GM06990 (cell line): ENCODE results near the gene PLAA.
A peak's percentile ranks its signal among the peaks of the same experiment; 100 is the strongest.

Experiments
- DNase-seq: peaks from one replicate; pipeline ENCODE4 v3.0.0-alpha.2; 2011; ENCODE audit not compliant: insufficient read length; ENCODE audit errors: extremely low read depth
- H3K27me3 ChIP-seq: replicated peaks from 2 replicates; pipeline ENCODE4 v1.6.0; 2011; ENCODE audit warnings: low read length; ENCODE audit not compliant: control insufficient read depth, insufficient read depth
- H3K36me3 ChIP-seq: 2 replicates; pipeline ENCODE4 v1.5.1; 2011; ENCODE audit warnings: low read length; ENCODE audit not compliant: control insufficient read depth, insufficient read depth
- H3K4me3 ChIP-seq: replicated peaks from 2 replicates; pipeline ENCODE4 v1.5.1; 2011; ENCODE audit warnings: low read depth, mild to moderate bottlenecking, control low read depth, low read length
- TF ChIP-seq, protein P1 (sequence below): IDR thresholded peaks from 2 replicates; pipeline ENCODE4 v1.5.1; 2011; ENCODE audit warnings: low read length, control low read depth, mild to moderate bottlenecking, inconsistent platforms; ENCODE audit not compliant: insufficient read depth, poor library complexity, severe bottlenecking

The PLAA gene

DNA sequence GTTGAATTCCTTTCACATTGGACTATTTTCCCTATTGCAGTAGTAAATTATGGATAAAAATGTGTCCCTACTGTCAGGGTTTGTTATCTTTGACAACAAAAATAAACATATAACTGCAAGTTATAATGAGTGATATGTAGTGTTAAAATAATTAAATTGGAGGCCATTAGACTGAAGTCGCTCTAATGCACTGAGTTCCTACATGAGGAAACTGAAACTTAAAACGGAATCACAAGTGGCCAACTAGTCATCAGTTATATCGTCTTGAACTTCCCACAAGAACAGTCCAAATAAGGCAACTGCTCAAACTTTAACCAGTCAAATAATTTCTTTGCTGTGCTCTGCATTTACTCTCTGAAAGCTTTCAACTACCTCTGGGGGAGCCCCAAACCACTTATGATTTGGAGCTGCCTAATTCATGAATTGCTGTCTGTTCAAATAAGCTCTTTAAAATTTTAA, 7.0 kb upstream of the PLAA start:
- DNase-seq, result no peak
- TF ChIP-seq, protein P1, sequence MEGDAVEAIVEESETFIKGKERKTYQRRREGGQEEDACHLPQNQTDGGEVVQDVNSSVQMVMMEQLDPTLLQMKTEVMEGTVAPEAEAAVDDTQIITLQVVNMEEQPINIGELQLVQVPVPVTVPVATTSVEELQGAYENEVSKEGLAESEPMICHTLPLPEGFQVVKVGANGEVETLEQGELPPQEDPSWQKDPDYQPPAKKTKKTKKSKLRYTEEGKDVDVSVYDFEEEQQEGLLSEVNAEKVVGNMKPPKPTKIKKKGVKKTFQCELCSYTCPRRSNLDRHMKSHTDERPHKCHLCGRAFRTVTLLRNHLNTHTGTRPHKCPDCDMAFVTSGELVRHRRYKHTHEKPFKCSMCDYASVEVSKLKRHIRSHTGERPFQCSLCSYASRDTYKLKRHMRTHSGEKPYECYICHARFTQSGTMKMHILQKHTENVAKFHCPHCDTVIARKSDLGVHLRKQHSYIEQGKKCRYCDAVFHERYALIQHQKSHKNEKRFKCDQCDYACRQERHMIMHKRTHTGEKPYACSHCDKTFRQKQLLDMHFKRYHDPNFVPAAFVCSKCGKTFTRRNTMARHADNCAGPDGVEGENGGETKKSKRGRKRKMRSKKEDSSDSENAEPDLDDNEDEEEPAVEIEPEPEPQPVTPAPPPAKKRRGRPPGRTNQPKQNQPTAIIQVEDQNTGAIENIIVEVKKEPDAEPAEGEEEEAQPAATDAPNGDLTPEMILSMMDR, result no peak
- Histone ChIP-seq H3K27me3 (no peaks in the 10 kb centered on the region), H3K36me3 (no peaks in the 10 kb centered on the region), H3K4me3 (no peak overlapping the region)

DNA sequence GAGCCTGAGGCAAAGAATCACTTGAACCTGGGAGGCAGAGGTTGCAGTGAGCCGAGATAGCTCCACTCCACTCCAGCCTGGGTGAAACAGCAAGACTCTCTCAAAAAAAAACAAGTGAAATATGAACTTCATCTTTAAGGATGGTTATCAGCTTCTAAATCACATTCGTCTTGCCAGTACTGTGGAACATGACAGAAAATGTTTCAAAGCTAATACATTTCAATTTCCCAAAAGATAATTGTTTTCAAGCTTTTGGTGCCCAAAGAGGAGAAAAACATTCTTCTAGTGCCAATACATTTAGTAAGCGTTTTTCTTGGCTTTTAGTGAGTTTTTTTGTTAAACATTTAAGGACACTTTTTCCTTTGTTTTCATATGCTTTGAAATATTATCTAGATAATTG, 4.8 kb upstream of the PLAA start:
- TF ChIP-seq, protein P1, result no peak

DNA sequence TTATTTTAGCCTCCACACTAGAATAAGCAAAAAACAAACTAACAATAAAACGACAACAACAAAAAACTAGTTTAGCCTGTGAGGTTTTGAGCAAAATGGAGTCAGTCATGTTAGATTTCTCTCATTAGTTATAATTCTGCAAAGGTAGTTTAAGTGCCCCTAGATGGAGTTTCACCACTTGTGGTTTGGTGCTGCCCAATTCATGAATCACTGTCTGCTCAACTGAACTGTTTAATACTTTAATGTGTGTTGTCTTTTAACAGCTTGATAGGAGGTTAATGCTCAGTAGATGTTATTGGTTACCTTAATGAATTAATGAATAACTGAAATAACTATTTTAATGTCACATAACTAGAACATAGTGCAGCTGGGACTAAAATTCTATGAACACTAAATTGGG, 3.5 kb upstream of the PLAA start:
- no peak for DNase-seq
- H3K27me3 ChIP-seq, result no peaks in the 10 kb centered on the region
- no peaks in the 10 kb centered on the region for H3K36me3 ChIP-seq
- TF ChIP-seq, protein P1, result no peak
- no peak overlapping the region for H3K4me3 ChIP-seq

More for the DNA sequence above, 4.8 kb upstream of the PLAA start:
- no peak overlapping the region for H3K4me3 ChIP-seq
- no peaks in the 10 kb centered on the region for H3K36me3 ChIP-seq
- no peak for DNase-seq
- no peaks in the 10 kb centered on the region for H3K27me3 ChIP-seq

DNA sequence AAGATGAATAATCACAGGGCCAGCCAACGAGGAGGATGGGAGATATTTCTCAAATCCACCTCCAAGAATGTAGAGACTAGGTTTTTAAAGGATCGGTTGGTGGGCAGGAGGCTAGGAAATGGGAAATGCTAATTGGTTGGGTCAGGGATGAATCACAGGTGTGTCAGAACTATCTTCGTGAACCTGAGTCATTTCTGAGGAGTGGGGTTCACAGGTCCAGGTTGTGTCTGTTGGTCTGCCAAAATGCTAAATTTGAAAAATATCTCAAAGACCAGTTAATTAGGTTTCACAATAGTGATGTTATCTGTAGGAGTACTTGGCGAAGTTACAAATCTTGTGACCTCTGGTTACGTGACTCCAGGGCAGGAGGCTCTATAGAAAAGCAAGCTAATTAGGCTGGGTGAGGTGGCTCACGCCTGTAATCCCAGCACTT, 2.6 kb upstream of the PLAA start:
- Histone ChIP-seq H3K36me3 (no peaks in the 10 kb centered on the region), H3K4me3 (no peak overlapping the region), H3K27me3 (no peaks in the 10 kb centered on the region)
- no peak for DNase-seq
- TF ChIP-seq, protein P1, result no peak

DNA sequence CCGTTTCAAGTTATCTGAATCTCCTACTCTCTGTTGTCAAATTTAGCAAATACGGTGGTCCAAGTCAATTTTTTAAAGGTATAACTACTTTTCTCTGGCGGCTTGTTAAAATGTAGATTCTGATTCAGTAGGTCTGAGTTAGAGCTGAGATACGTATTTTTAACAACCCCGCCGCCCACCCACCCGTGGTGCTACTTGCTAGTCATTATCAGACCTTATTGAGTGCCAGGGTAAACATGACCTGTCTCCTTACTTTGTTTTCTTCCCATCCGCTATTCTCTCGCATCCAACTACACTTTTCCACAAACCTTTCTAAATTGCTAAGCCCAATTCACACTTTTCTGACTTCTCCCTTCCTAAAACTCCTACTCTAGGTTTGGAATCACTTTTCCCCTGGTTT, 694 bp upstream of the PLAA start:
- DNase-seq, result no peak
- TF ChIP-seq, protein P1, result no peak
- Histone ChIP-seq H3K27me3 (no peaks in the 10 kb centered on the region), H3K36me3 (no peaks in the 10 kb centered on the region; the same call in 1 of the 2 replicates), H3K4me3 (peak overlapping the region; percentile 95)

DNA sequence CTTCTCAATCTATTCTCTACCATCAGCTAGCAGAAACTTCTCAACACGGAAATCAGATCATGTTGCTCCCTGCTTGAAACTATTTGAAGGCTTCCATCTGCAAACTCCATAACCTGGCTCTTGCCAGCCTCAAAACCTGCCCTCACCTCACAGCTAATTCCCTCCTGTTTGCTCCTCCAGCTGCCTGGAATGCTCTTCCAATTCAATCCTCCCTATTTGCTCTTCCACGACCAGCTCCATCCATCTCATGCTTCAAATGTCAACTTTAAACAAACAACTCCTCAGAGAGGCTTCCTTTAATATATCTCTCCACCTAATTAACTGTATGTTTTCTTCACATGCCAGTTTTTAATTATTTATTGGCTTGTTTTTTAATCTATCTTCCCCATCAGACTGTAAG, 1.5 kb downstream of the PLAA start:
- no peak for DNase-seq
- H3K36me3 ChIP-seq, result no peaks in the 10 kb centered on the region; the same call in 1 of the 2 replicates
- H3K4me3 ChIP-seq, result peak overlapping the region; percentile 95
- TF ChIP-seq, protein P1, result no peak
- no peaks in the 10 kb centered on the region for H3K27me3 ChIP-seq
